ENCODE measurements around the gene LDHAL6B.

LDHAL6B gene

GRCh38 chr15:59251001-59251845, 44.6 kb downstream of the LDHAL6B start:
- DNase-seq (ENCODE audit: low read depth, low spot score) = no peak

- no peak for DNase-seq (ENCODE audit: low read depth, low spot score)
Measured at GRCh38 chr15:59252137-59252536, 45.5 kb downstream of the LDHAL6B start.

GRCh38 chr15:59255680-59256336, 49.2 kb downstream of the LDHAL6B start:
- no peak for DNase-seq (ENCODE audit: low read depth, low spot score)

- no peak for DNase-seq (ENCODE audit: low read depth, low spot score)
Measured at GRCh38 chr15:59256482-59256881, 49.8 kb downstream of the LDHAL6B start.

- no peak for DNase-seq (ENCODE audit: low read depth, low spot score)
Measured at GRCh38 chr15:59257140-59257539, 50.5 kb downstream of the LDHAL6B start.
